Neuronal stem cell (in vitro differentiated cells): ENCODE results near the gene PAK2.
A peak's percentile ranks its signal among the peaks of the same experiment; 100 is the strongest.

Experiments used
- DNase-seq: peaks from one replicate; pipeline ENCODE4 v3.0.0-alpha.2; 2013; ENCODE audit warnings: low spot score
- H2AFZ ChIP-seq: one replicate; pipeline ENCODE4 v1.6.1; 2013; ENCODE audit warnings: mild to moderate bottlenecking, low read length, inconsistent platforms
- H2AK5ac ChIP-seq: 2 replicates; pipeline ENCODE4 v1.6.1; 2013; ENCODE audit warnings: low read depth, mild to moderate bottlenecking, inconsistent platforms, low read length, moderate library complexity, mixed read lengths
- H2BK120ac ChIP-seq: 2 replicates; pipeline ENCODE4 v1.6.1; 2013; ENCODE audit warnings: low read depth, mild to moderate bottlenecking, inconsistent platforms, low read length, moderate library complexity, mixed read lengths
- H2BK12ac ChIP-seq: one replicate; pipeline ENCODE4 v1.6.1; 2013; ENCODE audit warnings: low read length, inconsistent platforms
- H2BK15ac ChIP-seq: 2 replicates; pipeline ENCODE4 v1.6.1; 2013; ENCODE audit warnings: mild to moderate bottlenecking, low read length, inconsistent platforms, mixed read lengths
- H2BK5ac ChIP-seq: one replicate; pipeline ENCODE4 v1.6.1; 2013; ENCODE audit warnings: inconsistent platforms, mild to moderate bottlenecking, low read length, moderate library complexity
- H3K14ac ChIP-seq: one replicate; pipeline ENCODE4 v1.6.1; 2013; ENCODE audit warnings: low read length, inconsistent platforms
- H3K18ac ChIP-seq: 2 replicates; pipeline ENCODE4 v1.6.1; 2013; ENCODE audit warnings: low read length, inconsistent platforms
- H3K23ac ChIP-seq: 2 replicates; pipeline ENCODE4 v1.6.1; 2013; ENCODE audit warnings: low read depth, mild to moderate bottlenecking, mixed read lengths, low read length, inconsistent platforms; ENCODE audit not compliant: poor library complexity
- H3K27ac ChIP-seq: replicated peaks from 3 replicates; pipeline ENCODE4 v1.5.1; 2013; ENCODE audit warnings: low read length, inconsistent platforms
- H3K27me3 ChIP-seq, 3 experiments: 2 replicates each; pipeline ENCODE4 v1.6.1; 2013; ENCODE audit warnings: low read length in 3 of 3, mild to moderate bottlenecking in 2 of 3, inconsistent platforms in 1 of 3, low read depth in 1 of 3, mixed read lengths in 1 of 3, moderate library complexity in 1 of 3; ENCODE audit not compliant: control insufficient read depth in 3 of 3, insufficient read depth in 3 of 3
- H3K36me3 ChIP-seq, 2 donors: replicated peaks in 1 of 2; 2 replicates each; pipeline ENCODE4 v1.6.1; 2013; ENCODE audit warnings: low read length in 2 of 2; ENCODE audit not compliant: control insufficient read depth in 2 of 2, insufficient read depth in 2 of 2
- H3K4ac ChIP-seq: 2 replicates; pipeline ENCODE4 v1.6.1; 2013; ENCODE audit warnings: inconsistent platforms, mild to moderate bottlenecking, low read length, moderate library complexity
- H3K4me1 ChIP-seq, 2 donors: 1 replicate in 1 of 2; 2 replicates in 1 of 2; pipeline ENCODE4 v1.6.1; 2013; ENCODE audit warnings: low read length in 2 of 2, low read depth in 1 of 2; ENCODE audit not compliant: control insufficient read depth in 2 of 2, insufficient read depth in 1 of 2
- H3K4me2 ChIP-seq: one replicate; pipeline ENCODE4 v1.6.1; 2013; ENCODE audit warnings: mild to moderate bottlenecking, low read length, inconsistent platforms; ENCODE audit not compliant: insufficient read depth, poor library complexity, severe bottlenecking
- H3K4me3 ChIP-seq, 2 donors: 2 replicates each; pipeline ENCODE4 v1.5.1; 2013; ENCODE audit warnings: low read length in 2 of 2, mild to moderate bottlenecking in 2 of 2, inconsistent platforms in 1 of 2, moderate library complexity in 1 of 2
- H3K79me1 ChIP-seq: one replicate; pipeline ENCODE4 v1.6.1; 2013; ENCODE audit warnings: low read depth, mild to moderate bottlenecking, inconsistent platforms, low read length, moderate library complexity
- H3K9ac ChIP-seq: one replicate; pipeline ENCODE4 v1.6.1; 2013; ENCODE audit warnings: mild to moderate bottlenecking, low read depth, low read length, inconsistent platforms; ENCODE audit not compliant: poor library complexity
- H3K9me3 ChIP-seq, 2 donors: replicated peaks in 1 of 2; 2 replicates each; pipeline versions ENCODE3 to v1.6.1; 2013; ENCODE audit warnings: low read length in 2 of 2, mild to moderate bottlenecking in 2 of 2, inconsistent platforms in 1 of 2, low read depth in 1 of 2, mixed read lengths in 1 of 2, moderate library complexity in 1 of 2; ENCODE audit not compliant: control insufficient read depth in 2 of 2, insufficient read depth in 1 of 2
- H4K8ac ChIP-seq: one replicate; pipeline ENCODE4 v1.6.1; 2013; ENCODE audit warnings: low read depth, mild to moderate bottlenecking, inconsistent platforms, low read length, moderate library complexity
- H4K91ac ChIP-seq: one replicate; pipeline ENCODE4 v1.6.1; 2013; ENCODE audit warnings: low read length, low read depth, mild to moderate bottlenecking, inconsistent platforms; ENCODE audit not compliant: poor library complexity
- WGBS, 2 donors: extraction: QIAGEN DNeasy Blood & Tissue Kit; methylation state at CpG; one replicate each; pipeline ENCODE4 v1.1.7; 2013; ENCODE audit warnings: missing lambda C conversion rate in 2 of 2, mixed read lengths in 1 of 2; ENCODE audit not compliant: insufficient read length in 2 of 2, insufficient replicate concordance in 1 of 2; ENCODE audit errors: extremely low coverage in 2 of 2; 5-methylcytosine and 5-hydroxymethylcytosine counted together

Gene PAK2

DNA sequence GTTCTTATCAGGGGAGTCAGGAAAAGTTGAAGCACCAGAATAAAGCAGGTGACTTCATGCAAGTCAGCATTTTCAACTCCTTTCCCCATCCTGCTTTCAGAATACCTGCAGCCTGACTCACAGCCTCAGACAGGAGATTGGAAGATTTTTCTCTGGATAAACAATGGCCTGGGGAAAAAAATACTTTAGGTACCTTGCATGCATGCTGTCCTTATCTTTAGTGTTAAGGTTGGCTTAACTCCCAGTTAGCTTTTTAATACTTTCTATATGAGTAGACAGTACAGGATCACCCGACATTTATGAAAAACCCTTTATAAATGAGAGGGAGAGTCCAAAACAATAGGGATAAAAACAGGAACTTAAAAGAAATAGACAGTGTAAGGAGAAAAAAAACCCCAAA, 53.6 kb downstream of the PAK2 start:
- Histone ChIP-seq H2BK12ac (no peak overlapping the region), H3K4me1 (peaks cover 3 to 4% of the 10 kb centered on the region in 2 donors), H2AFZ (no peak overlapping the region), H3K23ac (no peak overlapping the region), H3K4me3 (no peak overlapping the region), H3K4me2 (no peak overlapping the region), H3K36me3 (peaks cover 12 to 68% of the 10 kb centered on the region in 2 donors), H3K79me1 (peaks cover 10% of the 10 kb centered on the region), H2BK15ac (no peak overlapping the region), H4K91ac (no peak overlapping the region), H2BK120ac (no peak overlapping the region), H3K27me3 (no peaks in the 10 kb centered on the region), H3K9ac (no peak overlapping the region), H4K8ac (no peak overlapping the region), H2BK5ac (no peak overlapping the region), H3K14ac (no peak overlapping the region), H2AK5ac (no peak overlapping the region), H3K9me3 (peaks cover 17 to 34% of the 10 kb centered on the region in 2 donors), H3K18ac (no peak overlapping the region), H3K27ac (no peak overlapping the region), H3K4ac (no peak overlapping the region)
- WGBS, 2 donors, result no CpG with 5 or more reads among the region's 1 CpG
- no peak for DNase-seq

- peaks cover 12 to 67% of the 10 kb centered on the region in 2 donors for H3K36me3 ChIP-seq
- WGBS, 2 donors, result no CpG with 5 or more reads among the region's 3 CpGs
Observed at GRCh38 chr3:196794467-196794866, 54.8 kb downstream of the PAK2 start.

DNA sequence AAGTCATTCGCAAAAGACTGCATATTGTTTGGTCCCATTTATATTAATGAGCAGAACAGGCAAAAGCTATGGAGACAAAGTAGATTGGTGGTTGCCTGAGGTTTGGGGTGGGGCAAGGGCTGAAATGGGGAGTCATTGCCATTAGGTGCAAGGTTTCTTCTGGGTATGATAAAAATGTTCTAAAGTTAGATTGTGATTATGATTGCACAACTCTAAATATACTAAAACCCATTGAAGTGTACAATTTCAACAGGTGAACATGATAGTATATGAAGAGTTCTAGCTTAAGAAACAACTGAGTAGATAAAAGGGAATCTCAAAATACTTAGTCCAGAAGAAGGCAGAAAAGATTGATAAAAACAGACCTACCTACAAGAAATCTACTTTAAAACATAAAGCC, 56.7 kb downstream of the PAK2 start:
- H3K27me3 ChIP-seq, result no peaks in the 10 kb centered on the region
- no peak overlapping the region for H4K91ac ChIP-seq
- H3K18ac ChIP-seq, result no peak overlapping the region
- no peak overlapping the region for H3K4ac ChIP-seq
- H3K4me1 ChIP-seq, result no peaks in the 10 kb centered on the region
- no peak for DNase-seq
- H4K8ac ChIP-seq, result no peak overlapping the region
- H2BK15ac ChIP-seq, result no peak overlapping the region
- H3K4me3 ChIP-seq, result no peak overlapping the region
- H3K9ac ChIP-seq, result no peak overlapping the region
- H2BK5ac ChIP-seq, result no peak overlapping the region
- H2BK120ac ChIP-seq, result no peak overlapping the region
- no peak overlapping the region for H2BK12ac ChIP-seq
- peaks cover 8 to 57% of the 10 kb centered on the region in 2 donors for H3K36me3 ChIP-seq
- H3K79me1 ChIP-seq, result peaks cover 7% of the 10 kb centered on the region
- H3K4me2 ChIP-seq, result no peak overlapping the region
- H2AK5ac ChIP-seq, result no peak overlapping the region
- H2AFZ ChIP-seq, result no peak overlapping the region
- H3K14ac ChIP-seq, result no peak overlapping the region
- H3K23ac ChIP-seq, result no peak overlapping the region
- peaks cover 7 to 15% of the 10 kb centered on the region in 2 donors for H3K9me3 ChIP-seq
- no CpG with 5 or more reads among the region's 1 CpG for WGBS, 2 donors
- no peak overlapping the region for H3K27ac ChIP-seq

More at GRCh38 chr3:196794467-196794866, 54.8 kb downstream of the PAK2 start:
- Histone ChIP-seq H3K4me2 (no peak overlapping the region), H2AFZ (no peak overlapping the region), H3K4me1 (no peaks in the 10 kb centered on the region), H3K79me1 (peaks cover 11% of the 10 kb centered on the region), H3K23ac (no peak overlapping the region), H3K4ac (no peak overlapping the region), H3K14ac (no peak overlapping the region), H4K91ac (no peak overlapping the region), H3K9ac (no peak overlapping the region), H2BK5ac (no peak overlapping the region), H4K8ac (no peak overlapping the region), H2BK120ac (no peak overlapping the region), H2BK12ac (no peak overlapping the region), H2AK5ac (no peak overlapping the region), H3K4me3 (no peak overlapping the region), H3K27me3 (no peaks in the 10 kb centered on the region), H3K18ac (no peak overlapping the region), H3K27ac (no peak overlapping the region), H2BK15ac (no peak overlapping the region), H3K9me3 (peaks cover 17 to 34% of the 10 kb centered on the region in 2 donors)
- no peak for DNase-seq

DNA sequence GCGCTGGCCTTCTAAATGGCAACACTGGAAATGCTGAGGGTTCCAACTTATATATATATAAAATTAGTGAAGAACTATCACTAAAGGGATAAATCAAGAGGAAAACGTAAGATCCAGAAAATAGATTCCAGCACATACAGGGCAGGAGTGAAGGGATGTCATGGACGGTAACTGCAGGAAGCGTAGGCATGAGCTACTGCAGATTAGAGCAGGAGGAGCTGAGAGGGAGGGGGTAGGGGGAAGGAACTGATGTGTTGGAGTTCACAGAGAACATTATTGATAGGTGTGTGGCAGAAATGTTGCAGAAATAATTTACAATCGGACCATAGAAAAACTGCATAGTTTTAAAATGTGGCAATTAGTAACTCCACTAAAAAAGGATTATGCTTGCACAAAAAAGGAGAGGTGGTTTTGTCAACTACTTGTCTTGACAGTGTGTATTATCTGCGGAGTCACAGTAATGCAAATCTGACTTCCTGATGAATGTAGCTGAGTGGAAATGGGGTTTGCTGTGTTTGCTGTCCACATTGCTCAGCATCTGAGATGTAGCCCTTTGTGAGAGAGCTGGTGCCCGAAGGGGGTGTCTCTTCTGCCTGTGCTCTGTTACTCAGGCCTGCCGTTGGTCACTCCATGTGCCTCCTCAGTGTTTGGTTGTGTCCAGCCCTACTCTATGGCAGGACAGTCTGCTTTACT, 61.2 kb downstream of the PAK2 start:
- no peak overlapping the region for H3K4me2 ChIP-seq
- no peak overlapping the region for H2AFZ ChIP-seq
- H3K27ac ChIP-seq, result no peak overlapping the region
- no peak overlapping the region for H4K91ac ChIP-seq
- H3K4ac ChIP-seq, result no peak overlapping the region
- H3K14ac ChIP-seq, result no peak overlapping the region
- H2BK120ac ChIP-seq, result no peak overlapping the region
- H3K9me3 ChIP-seq, result peaks cover 0 to under 1% of the 10 kb centered on the region in 2 donors
- peak overlapping the region; percentile 75 for H3K23ac ChIP-seq
- peaks cover 4% of the 10 kb centered on the region for H3K79me1 ChIP-seq
- H2BK15ac ChIP-seq, result no peak overlapping the region
- DNase-seq, result no peak
- H2BK5ac ChIP-seq, result no peak overlapping the region
- H3K36me3 ChIP-seq, result peaks cover 5 to 57% of the 10 kb centered on the region in 2 donors
- H3K4me1 ChIP-seq, result no peaks in the 10 kb centered on the region
- H2BK12ac ChIP-seq, result no peak overlapping the region
- WGBS, 2 donors, result no CpG with 5 or more reads among the region's 8 CpGs
- no peaks in the 10 kb centered on the region for H3K27me3 ChIP-seq
- no peak overlapping the region for H2AK5ac ChIP-seq
- no peak overlapping the region for H3K4me3 ChIP-seq
- no peak overlapping the region for H4K8ac ChIP-seq
- no peak overlapping the region for H3K18ac ChIP-seq
- H3K9ac ChIP-seq, result no peak overlapping the region
